ENCODE measurements around the gene KSR2. TPM values are rescaled to one million over a fixed set of nuclear protein-coding genes. Genes with fewer than 3 reads are reported as not detected.

Gene KSR2
- total RNA-seq, 1 experiment from 2014 or later, result 1.3 TPM

DNA sequence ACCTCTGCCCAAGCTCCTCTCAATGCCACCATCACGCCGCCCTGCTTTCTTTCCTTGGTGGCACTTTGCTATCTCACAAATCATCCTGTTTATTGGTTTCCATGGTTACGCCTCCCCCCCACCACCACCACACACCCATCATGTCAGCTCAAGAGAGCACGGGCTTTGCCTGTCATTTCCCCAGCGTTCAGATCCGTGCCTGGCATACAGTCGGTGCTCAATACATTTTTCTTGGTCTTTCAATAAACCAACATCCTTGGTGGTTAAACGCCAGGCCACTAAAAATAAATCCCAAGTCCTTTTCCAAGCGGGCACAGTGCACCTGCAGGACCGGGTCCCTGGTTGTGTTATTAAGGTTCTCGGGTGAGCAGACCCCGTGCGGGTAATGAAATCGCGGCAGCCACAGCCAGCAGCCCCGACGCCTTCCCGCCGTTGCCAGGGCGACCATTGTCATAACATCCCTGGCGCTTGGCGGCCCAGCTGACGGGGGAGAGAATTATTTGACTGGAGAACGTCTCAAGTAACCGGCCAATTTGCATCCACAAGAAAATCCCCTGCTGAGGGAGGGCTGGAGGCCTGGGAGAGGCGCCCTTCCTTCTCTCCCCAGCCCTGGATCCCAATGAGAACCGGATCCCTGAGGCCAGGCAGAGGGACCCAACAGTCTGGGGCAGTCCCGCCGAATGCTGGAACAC is 92.9 kb downstream of the KSR2 start:
- Histone ChIP-seq H3K79me1 (ENCODE audit: insufficient read depth, low read depth, low read length, poor library complexity, severe bottlenecking) (no peaks in the 10 kb centered on the region), H2BK5ac (ENCODE audit: insufficient read length, low read length) (no peak overlapping the region), H3K27ac (ENCODE audit: insufficient read length, low read depth, low read length) (no peak overlapping the region), H3K23ac (ENCODE audit: insufficient read length, low read depth, low read length) (no peak overlapping the region), H4K5ac (ENCODE audit: insufficient read length, low read depth, low read length) (no peak overlapping the region), H2AFZ (ENCODE audit: low read length) (no peak overlapping the region), H3K9me3 (ENCODE audit: control insufficient read depth, low read depth, low read length) (no peaks in the 10 kb centered on the region), H3T11ph (ENCODE audit: low read length) (no peak overlapping the region), H3K4me1 (ENCODE audit: insufficient read depth, low read length) (peaks cover 5% of the 10 kb centered on the region; the same call in 1 of the 2 replicates), H3K4me2 (ENCODE audit: insufficient read depth, insufficient read length, low read length) (peak overlapping the region; percentile 71), H3K56ac (ENCODE audit: insufficient read length, low read depth, low read length) (no peak overlapping the region), H2BK20ac (ENCODE audit: low read depth, low read length, poor library complexity, severe bottlenecking) (no peak overlapping the region), H2BK15ac (ENCODE audit: low read depth, low read length) (no peak overlapping the region), H2AK5ac (ENCODE audit: insufficient read length, low read length) (no peak overlapping the region), H3K9ac (ENCODE audit: extremely low read depth, insufficient read length, low read length) (no peak overlapping the region), H3K4ac (ENCODE audit: low read depth, low read length) (no peak overlapping the region; the same call in 1 of the 2 replicates), H3K79me2 (ENCODE audit: insufficient read depth, low read length) (no peaks in the 10 kb centered on the region), H4K20me1 (ENCODE audit: control insufficient read depth, insufficient read depth, insufficient read length) (no peaks in the 10 kb centered on the region), H3K14ac (ENCODE audit: insufficient read depth, low read length) (peak overlapping the region; percentile 39), H3K18ac (ENCODE audit: insufficient read length, low read depth, low read length) (peak overlapping the region; percentile 84), H2BK120ac (ENCODE audit: low read depth, low read length, poor library complexity, severe bottlenecking) (no peak overlapping the region), H3K23me2 (ENCODE audit: insufficient read length, low read depth, low read length, poor library complexity, severe bottlenecking) (peaks cover 7% of the 10 kb centered on the region), H4K91ac (ENCODE audit: insufficient read length, low read depth, low read length) (no peak overlapping the region), H3K27me3 (ENCODE audit: insufficient read depth, low read length) (no peaks in the 10 kb centered on the region), H2BK12ac (ENCODE audit: insufficient read length, low read depth, low read length) (no peak overlapping the region), H4K8ac (replicated peaks; ENCODE audit: insufficient read length, low read depth, low read length) (no peak overlapping the region)
- H3K4me3 Mint-ChIP-seq, result peak overlapping the region; percentile 32 to 68; a peak in 4 of 5 replicates
- no CpG with 5 or more reads among the region's 29 CpGs for WGBS (ENCODE audit: extremely low coverage, insufficient read length, low lambda C conversion rate)
- no peaks in the 10 kb centered on the region for H3K9me3 Mint-ChIP-seq
- TF ChIP-seq, protein P1, sequence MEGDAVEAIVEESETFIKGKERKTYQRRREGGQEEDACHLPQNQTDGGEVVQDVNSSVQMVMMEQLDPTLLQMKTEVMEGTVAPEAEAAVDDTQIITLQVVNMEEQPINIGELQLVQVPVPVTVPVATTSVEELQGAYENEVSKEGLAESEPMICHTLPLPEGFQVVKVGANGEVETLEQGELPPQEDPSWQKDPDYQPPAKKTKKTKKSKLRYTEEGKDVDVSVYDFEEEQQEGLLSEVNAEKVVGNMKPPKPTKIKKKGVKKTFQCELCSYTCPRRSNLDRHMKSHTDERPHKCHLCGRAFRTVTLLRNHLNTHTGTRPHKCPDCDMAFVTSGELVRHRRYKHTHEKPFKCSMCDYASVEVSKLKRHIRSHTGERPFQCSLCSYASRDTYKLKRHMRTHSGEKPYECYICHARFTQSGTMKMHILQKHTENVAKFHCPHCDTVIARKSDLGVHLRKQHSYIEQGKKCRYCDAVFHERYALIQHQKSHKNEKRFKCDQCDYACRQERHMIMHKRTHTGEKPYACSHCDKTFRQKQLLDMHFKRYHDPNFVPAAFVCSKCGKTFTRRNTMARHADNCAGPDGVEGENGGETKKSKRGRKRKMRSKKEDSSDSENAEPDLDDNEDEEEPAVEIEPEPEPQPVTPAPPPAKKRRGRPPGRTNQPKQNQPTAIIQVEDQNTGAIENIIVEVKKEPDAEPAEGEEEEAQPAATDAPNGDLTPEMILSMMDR (conservative IDR thresholded peaks at IDR 0.05), result no peak
- H3K36me3 Mint-ChIP-seq (ENCODE audit: insufficient read depth in 1 of 3, low read depth in 3 of 3), result no peaks in the 10 kb centered on the region
- peaks cover 8 to 21% of the 10 kb centered on the region in 2 experiments for H3K4me1 Mint-ChIP-seq
- H3K27ac Mint-ChIP-seq, result peak overlapping the region in 1 of 3 experiments; percentile 92; a peak in 3 of 7 replicates
- peaks cover 10% of the 10 kb centered on the region for H3K27me3 Mint-ChIP-seq (ENCODE audit: low read depth)
- DNase-seq, result peak; percentile 95

Data from H9 (cell line).